Liver (tissue), 9 donors: Measurements from ENCODE around the gene AAGAB. TPM values are rescaled to one million over a fixed set of nuclear protein-coding genes. Genes with fewer than 3 reads are reported as not detected.
A peak's percentile ranks its signal among the peaks of the same experiment; 100 is the strongest.

Experiments used
- DNase-seq: peaks from one replicate; pipeline ENCODE4 v3.0.0-alpha.2; 2017; ENCODE audit warnings: low spot score
- H3K27ac ChIP-seq, 2 donors: one replicate each; pipeline ENCODE4 v1.7.0; 2013; ENCODE audit warnings: inconsistent platforms in 2 of 2, low read length in 2 of 2, control low read depth in 1 of 2, low read depth in 1 of 2, mild to moderate bottlenecking in 1 of 2
- H3K27me3 ChIP-seq, 4 donors: one replicate each; pipeline versions ENCODE4 v1.6.1 to v1.7.0; 2013; ENCODE audit warnings: low read length in 3 of 4, inconsistent platforms in 1 of 4, mild to moderate bottlenecking in 1 of 4, moderate library complexity in 1 of 4; ENCODE audit not compliant: control insufficient read depth in 4 of 4, insufficient read depth in 4 of 4
- H3K36me3 ChIP-seq, 4 donors: one replicate each; pipeline versions ENCODE4 v1.6.1 to v1.7.0; 2013; ENCODE audit warnings: low read length in 3 of 4, mild to moderate bottlenecking in 3 of 4, low read depth in 1 of 4, moderate library complexity in 1 of 4; ENCODE audit not compliant: control insufficient read depth in 4 of 4, insufficient read depth in 3 of 4
- H3K4me1 ChIP-seq, 4 donors: one replicate each; pipeline versions ENCODE4 v1.6.1 to v1.7.0; 2013; ENCODE audit warnings: low read length in 3 of 4, mild to moderate bottlenecking in 3 of 4, moderate library complexity in 1 of 4; ENCODE audit not compliant: control insufficient read depth in 4 of 4, insufficient read depth in 4 of 4
- H3K4me3 ChIP-seq, 3 donors: one replicate each; pipeline versions ENCODE4 v1.6.1 to v1.7.0; 2013; ENCODE audit warnings: low read length in 3 of 3, control low read depth in 1 of 3, low read depth in 1 of 3, mild to moderate bottlenecking in 1 of 3
- H3K9ac ChIP-seq, 2 donors: one replicate each; pipeline ENCODE4 v1.7.0; 2013; ENCODE audit warnings: low read length in 2 of 2, mild to moderate bottlenecking in 2 of 2, moderate library complexity in 2 of 2, control low read depth in 1 of 2, low read depth in 1 of 2
- H3K9me3 ChIP-seq, 4 donors: one replicate each; pipeline versions ENCODE4 v1.6.1 to v1.7.0; 2013; ENCODE audit warnings: low read length in 3 of 4; ENCODE audit not compliant: control insufficient read depth in 4 of 4
- CTCF ChIP-seq: fragments of 150-350 bp; IDR thresholded peaks from 2 replicates; pipeline ENCODE4 v1.5.1; 2017; ENCODE audit warnings: improper control_type of control experiment, low read depth, low read length; ENCODE audit not compliant: missing input control
- FOXA1 ChIP-seq: IDR thresholded peaks from 2 replicates; pipeline ENCODE4 v1.6.1; 2016; ENCODE audit warnings: antibody characterized with exemption
- GABPA ChIP-seq, 2 donors: IDR thresholded peaks in 1 of 2; conservative IDR thresholded peaks in 1 of 2; 2 replicates each; pipeline ENCODE4 v1.6.1; 2016; ENCODE audit warnings: antibody characterized with exemption in 2 of 2, mild to moderate bottlenecking in 1 of 2, moderate library complexity in 1 of 2
- HNF4A ChIP-seq, 2 donors: conservative IDR thresholded peaks; 2 replicates each; pipeline ENCODE4 v1.6.1; 2016; ENCODE audit warnings: antibody characterized with exemption in 2 of 2, mild to moderate bottlenecking in 2 of 2
- HNF4G ChIP-seq: IDR thresholded peaks from 2 replicates; pipeline ENCODE4 v1.6.1; 2016; ENCODE audit warnings: antibody characterized with exemption
- JUND ChIP-seq, 2 donors: IDR thresholded peaks; 2 replicates each; pipeline ENCODE4 v1.6.1; 2016; ENCODE audit warnings: antibody characterized with exemption in 2 of 2
- MAX ChIP-seq: IDR thresholded peaks from 2 replicates; pipeline ENCODE4 v1.6.1; 2016; ENCODE audit warnings: antibody characterized with exemption
- RAD21 ChIP-seq, 2 donors: IDR thresholded peaks; 2 replicates each; pipeline ENCODE4 v1.6.1; 2016; ENCODE audit warnings: antibody characterized with exemption in 2 of 2, mild to moderate bottlenecking in 2 of 2
- REST ChIP-seq: IDR thresholded peaks from 2 replicates; pipeline ENCODE4 v1.6.1; 2016; ENCODE audit warnings: antibody characterized with exemption, mild to moderate bottlenecking
- RXRA ChIP-seq, 2 donors: IDR thresholded peaks; 2 replicates each; pipeline ENCODE4 v1.6.1; 2017 to 2018; ENCODE audit warnings: antibody characterized with exemption in 2 of 2, mild to moderate bottlenecking in 1 of 2
- SP1 ChIP-seq: IDR thresholded peaks from 2 replicates; pipeline ENCODE4 v1.6.1; 2018; ENCODE audit warnings: antibody characterized with exemption, mild to moderate bottlenecking
- TAF1 ChIP-seq: conservative IDR thresholded peaks from 2 replicates; pipeline ENCODE4 v1.6.1; 2016; ENCODE audit warnings: antibody characterized with exemption, mild to moderate bottlenecking
- YY1 ChIP-seq: IDR thresholded peaks from 2 replicates; pipeline ENCODE4 v1.6.1; 2016; ENCODE audit warnings: antibody characterized with exemption, mild to moderate bottlenecking
- ZBTB33 ChIP-seq: IDR thresholded peaks from 2 replicates; pipeline ENCODE4 v1.6.1; 2016; ENCODE audit warnings: antibody characterized with exemption
- WGBS: extraction: QIAGEN DNeasy Blood & Tissue Kit; methylation state at CpG from one replicate; pipeline ENCODE4 v1.1.7; 2013; 5-methylcytosine and 5-hydroxymethylcytosine counted together
- polyA plus RNA-seq, 2 donors: library from polyadenylated mRNA; stranded (reverse) in 1 of 2; unstranded in 1 of 2; fragments of 200-250 nt in 1 of 2; fragments of >200 nt in 1 of 2; fragmentation: Nextera tagmentation in 1 of 2; extraction: Ambion mirVana in 1 of 2; gene quantifications; one replicate each; pipeline versions ENCODE4 v1.2.1 to v1.2.3, GENCODE V29; 2013 to 2015
- total RNA-seq, 2 donors: library from RNA; depleted of rRNA; stranded (reverse); fragments of >200 nt; gene quantifications; one replicate each; pipeline ENCODE4 v1.2.3, GENCODE V29; 2014
- donor health status: healthy.
- donor health status: healthy.
- donor health status: healthy.
- donor health status: healthy.
- donor health status: healthy.

Gene AAGAB
- total and polyA plus RNA-seq, 4 donors, result 3.6 to 22.3 (median 13.0) TPM

- Histone ChIP-seq H3K4me3 (no peak overlapping the region), H3K27me3 (no peaks in the 10 kb centered on the region), H3K36me3 (no peaks in the 10 kb centered on the region), H3K4me1 (peaks cover 0 to 13% (median 0%) of the 10 kb centered on the region in 4 donors), H3K27ac (no peak overlapping the region), H3K9me3 (no peaks in the 10 kb centered on the region), H3K9ac (no peak overlapping the region)
- 37% methylated on average over 3 of the region's 3 CpGs for WGBS
- TF ChIP-seq RAD21 (IDR thresholded peaks at IDR 0.05) (peak; percentile 80 to 85), MAX (no peak), TAF1 (no peak), JUND (IDR thresholded peaks at IDR 0.05) (no peak), CTCF (peak; percentile 59), ZBTB33 (no peak), YY1 (no peak)
- no peak for DNase-seq
These were observed 14.0 kb downstream of the AAGAB start for GRCh38 chr15:67240235-67241131.

- peaks cover 1 to 11% (median 8%) of the 10 kb centered on the region in 4 donors for H3K36me3 ChIP-seq
These were observed 21.9 kb downstream of the AAGAB start for GRCh38 chr15:67232591-67232990.

More at GRCh38 chr15:67232591-67232990, 21.9 kb downstream of the AAGAB start:
- no peaks in the 10 kb centered on the region for H3K4me1 ChIP-seq
- no peak overlapping the region for H3K9ac ChIP-seq
- H3K27me3 ChIP-seq, result no peaks in the 10 kb centered on the region
- WGBS, result 75% methylated on average over 3 of the region's 3 CpGs
- no peak for DNase-seq
- TF ChIP-seq YY1 (no peak), GABPA (IDR thresholded peaks at IDR 0.05 in 1 of 2, conservative IDR thresholded peaks at IDR 0.05 in 1 of 2) (no peak), JUND (IDR thresholded peaks at IDR 0.05) (no peak), FOXA1 (no peak), RXRA (IDR thresholded peaks at IDR 0.05) (no peak), ZBTB33 (no peak), HNF4A (conservative IDR thresholded peaks at IDR 0.05) (no peak), MAX (no peak), HNF4G (no peak), SP1 (no peak), REST (no peak), TAF1 (no peak)
- no peak overlapping the region for H3K4me3 ChIP-seq
- no peaks in the 10 kb centered on the region for H3K9me3 ChIP-seq
- no peak overlapping the region for H3K27ac ChIP-seq
